Uterus (tissue), 2 donors: ENCODE data around the gene NPHP4.

Experiments
- POLR2A ChIP-seq, 2 donors: fragments of 450-650 bp; IDR thresholded peaks; one replicate each; pipeline ENCODE4 v1.6.1; 2016; ENCODE audit warnings: antibody characterized with exemption in 2 of 2, mild to moderate bottlenecking in 1 of 2, moderate library complexity in 1 of 2
- TF ChIP-seq, protein P1 (sequence below), 4 experiments: fragments of 200-600 bp in 2 of 4; fragments of 450-650 bp in 2 of 4; sonication (generic) in 2 of 4; IDR thresholded peaks; one replicate each; pipeline ENCODE4 v1.5.1; 2016 to 2019; ENCODE audit warnings: antibody characterized with exemption in 4 of 4, mild to moderate bottlenecking in 2 of 4, moderate library complexity in 1 of 4

GRCh38 chr1:5910276-5910620 lies 82.0 kb downstream of the NPHP4 start:
- TF ChIP-seq, protein P1, sequence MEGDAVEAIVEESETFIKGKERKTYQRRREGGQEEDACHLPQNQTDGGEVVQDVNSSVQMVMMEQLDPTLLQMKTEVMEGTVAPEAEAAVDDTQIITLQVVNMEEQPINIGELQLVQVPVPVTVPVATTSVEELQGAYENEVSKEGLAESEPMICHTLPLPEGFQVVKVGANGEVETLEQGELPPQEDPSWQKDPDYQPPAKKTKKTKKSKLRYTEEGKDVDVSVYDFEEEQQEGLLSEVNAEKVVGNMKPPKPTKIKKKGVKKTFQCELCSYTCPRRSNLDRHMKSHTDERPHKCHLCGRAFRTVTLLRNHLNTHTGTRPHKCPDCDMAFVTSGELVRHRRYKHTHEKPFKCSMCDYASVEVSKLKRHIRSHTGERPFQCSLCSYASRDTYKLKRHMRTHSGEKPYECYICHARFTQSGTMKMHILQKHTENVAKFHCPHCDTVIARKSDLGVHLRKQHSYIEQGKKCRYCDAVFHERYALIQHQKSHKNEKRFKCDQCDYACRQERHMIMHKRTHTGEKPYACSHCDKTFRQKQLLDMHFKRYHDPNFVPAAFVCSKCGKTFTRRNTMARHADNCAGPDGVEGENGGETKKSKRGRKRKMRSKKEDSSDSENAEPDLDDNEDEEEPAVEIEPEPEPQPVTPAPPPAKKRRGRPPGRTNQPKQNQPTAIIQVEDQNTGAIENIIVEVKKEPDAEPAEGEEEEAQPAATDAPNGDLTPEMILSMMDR (IDR thresholded peaks at IDR 0.05): no peak
- no peak for TF ChIP-seq POLR2A (IDR thresholded peaks at IDR 0.05)
